Activated CD4-positive, alpha-beta memory T cell treated with anti-CD3 and anti-CD28 coated beads, Interleukin-2, amount 10 ng/mL, durations not matched to agents 7 days and 5 days (primary cell): ENCODE measurements around the gene LAMB4. TPM values are rescaled to one million over a fixed set of nuclear protein-coding genes. Genes with fewer than 3 reads are reported as not detected.

ENCODE experiments used
- CTCF ChIA-PET: fragments of 350-600 bp; sonication (Branson Sonifier 250); formaldehyde crosslinking; loops from one replicate; lab custom pipeline; 2021; ENCODE audit warnings: antibody characterized with exemption, inconsistent platforms; lab: Charles Lee
- POLR2A ChIA-PET: fragments of 350-600 bp; sonication (Branson Sonifier 250); formaldehyde crosslinking; loops from one replicate; lab custom pipeline; 2021; ENCODE audit warnings: antibody characterized with exemption; lab: Charles Lee
- DNase-seq: peaks from one replicate; pipeline ENCODE4 v3.0.0-alpha.2; 2020
- H3K27ac Mint-ChIP-seq: one replicate; pipeline ENCODE4 v1.8.0; 2021; ENCODE audit warnings: mild to moderate bottlenecking, mixed read lengths
- H3K27me3 Mint-ChIP-seq: one replicate; pipeline ENCODE4 v1.8.0; 2021; ENCODE audit warnings: mixed read lengths
- H3K36me3 Mint-ChIP-seq: one replicate; pipeline ENCODE4 v1.8.0; 2021; ENCODE audit warnings: low read depth, mixed read lengths
- H3K4me1 Mint-ChIP-seq: one replicate; pipeline ENCODE4 v1.8.0; 2021; ENCODE audit warnings: mixed read lengths
- H3K4me3 Mint-ChIP-seq: one replicate; pipeline ENCODE4 v1.8.0; 2021; ENCODE audit warnings: mild to moderate bottlenecking, mixed read lengths
- H3K9me3 Mint-ChIP-seq: one replicate; pipeline ENCODE4 v1.8.0; 2021; ENCODE audit warnings: mixed read lengths
- total RNA-seq, 2 experiments: library from RNA; stranded (reverse); gene quantifications; one replicate each; pipeline ENCODE4 v1.2.3, GENCODE V29; 2021

Gene LAMB4
- total RNA-seq, 2 experiments from 2014 or later, result not detected

- ChIA-PET CTCF (interaction anchor here (1.9 kb wide), 1 partner anchor 25 kb away, joined by 7 read pairs; no protein-coding TSS in a partner anchor), POLR2A (no interaction called here)
- no peak overlapping the region for H3K27ac Mint-ChIP-seq
- DNase-seq, result no peak
- H3K27me3 Mint-ChIP-seq, result peaks cover 16% of the 10 kb centered on the region
- no peaks in the 10 kb centered on the region for H3K36me3 Mint-ChIP-seq
- H3K9me3 Mint-ChIP-seq, result no peaks in the 10 kb centered on the region
- no peaks in the 10 kb centered on the region for H3K4me1 Mint-ChIP-seq
- H3K4me3 Mint-ChIP-seq, result no peak overlapping the region
These were observed 9.2 kb downstream of the LAMB4 start for GRCh38 chr7:108120933-108121332.

- no peaks in the 10 kb centered on the region for H3K4me1 Mint-ChIP-seq
These were observed 10.0 kb downstream of the LAMB4 start for GRCh38 chr7:108120196-108120595.

DNA sequence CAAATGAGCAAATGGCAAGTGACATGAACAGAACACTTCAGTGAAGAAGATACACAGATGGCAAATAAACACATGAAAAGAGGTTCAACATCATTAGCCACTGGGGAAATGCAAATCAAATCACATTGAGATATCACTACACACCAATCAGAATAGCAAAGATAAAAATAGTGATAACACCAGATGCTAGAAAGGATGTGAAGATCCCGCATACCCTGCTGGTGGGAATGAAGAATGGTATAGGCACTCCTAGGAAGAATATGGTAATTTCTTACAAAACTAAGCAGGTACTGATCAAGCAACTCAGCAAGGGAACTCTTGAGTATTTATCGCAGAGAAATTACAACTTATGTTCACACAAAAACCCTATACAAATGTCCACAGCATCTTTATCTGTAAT is 11.2 kb downstream of the LAMB4 start:
- peaks cover 19% of the 10 kb centered on the region for H3K27me3 Mint-ChIP-seq
- H3K27ac Mint-ChIP-seq, result no peak overlapping the region
- H3K9me3 Mint-ChIP-seq, result no peaks in the 10 kb centered on the region
- no peaks in the 10 kb centered on the region for H3K4me1 Mint-ChIP-seq
- no peak for DNase-seq
- no peak overlapping the region for H3K4me3 Mint-ChIP-seq
- ChIA-PET POLR2A (no interaction called here), CTCF (interaction anchor here (1.4 kb wide), 1 partner anchor 27 kb away, joined by 4 read pairs; no protein-coding TSS in a partner anchor)
- H3K36me3 Mint-ChIP-seq, result no peaks in the 10 kb centered on the region

More at GRCh38 chr7:108120196-108120595, 10.0 kb downstream of the LAMB4 start:
- Mint-ChIP-seq H3K36me3 (no peaks in the 10 kb centered on the region), H3K27ac (no peak overlapping the region), H3K4me3 (no peak overlapping the region), H3K27me3 (peaks cover 19% of the 10 kb centered on the region), H3K9me3 (no peaks in the 10 kb centered on the region)
- ChIA-PET CTCF (interaction anchor here (1.9 kb wide), 1 partner anchor 26 kb away, joined by 7 read pairs; no protein-coding TSS in a partner anchor), POLR2A (no interaction called here)
- DNase-seq, result no peak

DNA sequence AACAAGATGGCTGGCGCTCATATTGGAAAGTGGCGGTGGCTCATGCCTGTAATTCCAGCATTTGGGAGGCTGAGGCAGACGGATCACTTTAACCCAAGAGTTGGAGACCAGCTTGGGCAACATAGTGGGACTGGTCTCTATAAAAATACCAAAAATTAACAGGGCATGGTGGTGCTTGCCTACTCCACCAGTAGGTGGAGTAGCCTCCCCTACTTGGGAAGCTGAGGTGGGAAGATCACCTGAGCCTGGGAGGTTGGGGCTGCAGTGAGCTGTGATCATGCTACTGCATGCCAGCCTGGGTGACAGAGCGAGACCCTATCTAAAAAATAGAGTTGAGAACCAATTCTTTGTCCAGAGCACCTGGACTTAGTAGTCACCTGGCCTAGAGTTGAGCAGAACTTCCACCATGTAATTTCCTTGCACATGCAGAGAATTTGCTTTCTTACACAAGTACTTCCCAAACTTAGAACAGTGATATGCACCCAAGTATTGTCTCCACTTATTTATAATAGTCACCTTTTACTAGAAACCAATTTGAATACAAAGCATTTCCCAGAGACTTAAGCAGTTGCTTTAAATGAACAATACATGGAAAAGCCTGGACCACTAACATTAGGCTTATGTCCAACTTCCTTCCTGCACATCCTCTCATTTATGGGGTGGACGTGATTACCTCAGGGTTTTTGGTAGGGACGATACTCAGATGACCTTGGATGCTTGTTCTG is 15.9 kb downstream of the LAMB4 start:
- ChIA-PET CTCF (interaction anchor here (1.4 to 1.9 kb wide), 2 partner anchors 9 to 32 kb away, joined by 3 to 14 read pairs; no protein-coding TSS in a partner anchor), POLR2A (no interaction called here)
- Mint-ChIP-seq H3K4me3 (no peak overlapping the region), H3K9me3 (no peaks in the 10 kb centered on the region), H3K27ac (no peak overlapping the region), H3K27me3 (peaks cover 11% of the 10 kb centered on the region), H3K36me3 (no peaks in the 10 kb centered on the region), H3K4me1 (no peaks in the 10 kb centered on the region)
- no peak for DNase-seq

DNA sequence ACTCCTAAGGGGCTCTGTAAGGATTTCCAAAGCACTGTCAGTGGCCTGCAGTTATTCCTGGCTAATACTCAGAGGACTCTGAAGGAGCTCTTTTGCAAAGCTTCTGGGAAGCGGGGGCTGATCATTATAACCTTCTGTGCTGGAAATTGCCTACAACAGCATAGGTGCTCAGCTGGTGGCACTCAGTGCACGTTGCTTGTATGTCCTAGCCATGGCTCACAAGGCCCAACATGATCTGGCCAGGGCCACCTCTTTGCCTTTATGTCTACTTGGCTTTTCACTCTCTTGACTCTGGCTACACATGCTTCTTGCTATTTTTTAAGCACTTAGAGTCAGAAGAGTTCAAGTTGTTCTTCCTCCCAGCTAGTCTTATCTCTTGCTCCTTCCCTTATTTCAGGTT is 17.5 kb downstream of the LAMB4 start:
- Mint-ChIP-seq H3K9me3 (no peaks in the 10 kb centered on the region), H3K4me3 (no peak overlapping the region), H3K4me1 (no peaks in the 10 kb centered on the region), H3K36me3 (no peaks in the 10 kb centered on the region), H3K27me3 (peaks cover 8% of the 10 kb centered on the region), H3K27ac (no peak overlapping the region)
- DNase-seq, result no peak
- POLR2A ChIA-PET, result no interaction called here
- CTCF ChIA-PET, result interaction anchor here (1.9 kb wide), 1 partner anchor 34 kb away, joined by 14 read pairs; no protein-coding TSS in a partner anchor

DNA sequence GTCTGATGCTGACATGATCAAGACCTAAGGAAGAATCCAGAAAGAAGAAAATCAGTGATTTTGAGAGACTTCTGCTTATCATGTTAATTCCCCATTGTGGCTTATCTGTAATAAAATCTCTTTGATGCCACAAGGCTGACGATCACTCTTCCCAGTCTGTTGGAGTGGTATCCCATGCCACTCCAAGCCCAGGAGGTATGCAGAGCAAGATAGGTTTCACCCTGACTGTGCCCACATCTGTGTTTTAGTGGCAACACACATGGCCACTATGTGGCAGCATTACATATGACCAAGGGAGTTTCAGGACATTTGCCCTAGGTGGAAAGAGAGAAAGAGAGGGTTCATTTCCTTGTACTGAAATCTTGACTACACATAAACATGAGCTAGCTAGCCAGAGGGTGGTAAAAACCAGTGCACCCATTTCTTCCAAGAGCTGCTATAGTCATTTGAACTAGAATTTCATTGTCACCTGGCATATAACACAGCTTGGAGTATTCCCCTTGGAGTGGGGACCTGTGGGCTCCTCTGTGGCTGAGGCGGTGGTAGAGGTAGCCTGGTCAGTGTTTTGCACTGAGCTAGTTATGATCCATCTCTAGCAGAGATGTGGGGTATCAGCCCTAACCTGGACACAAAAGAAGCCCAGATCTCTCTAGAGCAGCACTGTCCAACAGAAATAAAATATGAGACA is 20.8 kb downstream of the LAMB4 start:
- H3K4me3 Mint-ChIP-seq, result no peak overlapping the region
- no peak overlapping the region for H3K27ac Mint-ChIP-seq
- no peaks in the 10 kb centered on the region for H3K36me3 Mint-ChIP-seq
- peaks cover 2% of the 10 kb centered on the region for H3K27me3 Mint-ChIP-seq
- ChIA-PET POLR2A (no interaction called here), CTCF (interaction anchor here (1.6 kb wide), 2 partner anchors 9 to 37 kb away, joined by 4 to 7 read pairs; no protein-coding TSS in a partner anchor)
- no peaks in the 10 kb centered on the region for H3K9me3 Mint-ChIP-seq
- no peak for DNase-seq
- no peaks in the 10 kb centered on the region for H3K4me1 Mint-ChIP-seq

DNA sequence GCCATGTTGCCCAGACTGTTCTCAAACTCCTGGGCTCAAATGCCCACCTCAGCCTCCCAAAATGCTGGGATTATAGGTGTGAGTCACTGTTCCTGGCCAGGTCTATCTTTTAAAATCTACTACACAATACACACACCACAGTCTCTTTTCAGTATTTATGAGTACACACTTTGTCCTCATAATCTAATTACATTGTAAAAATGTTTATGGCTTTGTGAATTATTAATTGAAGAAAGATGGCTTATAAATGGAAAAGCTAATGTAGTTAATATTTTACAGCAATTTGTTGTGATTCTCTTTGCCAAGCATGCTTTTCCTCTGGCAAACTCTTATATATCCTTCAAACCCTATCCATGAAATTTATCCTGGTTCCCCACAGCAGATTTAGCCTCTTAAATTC is 22.0 kb downstream of the LAMB4 start:
- POLR2A ChIA-PET, result no interaction called here
- Mint-ChIP-seq H3K27ac (no peak overlapping the region), H3K9me3 (no peaks in the 10 kb centered on the region), H3K4me1 (no peaks in the 10 kb centered on the region), H3K27me3 (peaks cover 4% of the 10 kb centered on the region), H3K4me3 (no peak overlapping the region), H3K36me3 (no peaks in the 10 kb centered on the region)
- CTCF ChIA-PET, result no interaction called here
- DNase-seq, result no peak

DNA sequence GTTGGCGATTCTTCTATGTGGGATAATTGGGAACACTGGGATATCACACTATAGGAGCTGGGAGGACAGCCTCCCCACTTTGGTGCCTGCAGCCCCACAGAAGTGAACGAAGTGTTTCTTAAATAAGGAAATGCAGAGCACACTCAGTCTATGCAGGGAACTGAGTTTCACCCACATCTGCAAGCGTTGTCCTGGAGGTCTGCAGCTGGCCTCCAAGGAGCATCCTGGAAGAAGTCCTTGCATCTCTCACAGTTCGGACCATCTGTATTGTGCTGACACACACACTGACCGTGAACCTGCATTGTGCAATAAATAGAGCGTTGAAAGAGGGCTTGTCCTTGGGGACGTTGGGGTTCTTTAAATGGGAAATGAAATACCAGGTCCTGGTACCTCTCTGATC is 25.8 kb downstream of the LAMB4 start:
- Mint-ChIP-seq H3K4me1 (no peaks in the 10 kb centered on the region), H3K27me3 (peaks cover 4% of the 10 kb centered on the region), H3K36me3 (no peaks in the 10 kb centered on the region), H3K27ac (no peak overlapping the region), H3K9me3 (no peaks in the 10 kb centered on the region), H3K4me3 (no peak overlapping the region)
- ChIA-PET CTCF (no interaction called here), POLR2A (no interaction called here)
- DNase-seq, result no peak

GRCh38 chr7:108103558-108104298 is 26.4 kb downstream of the LAMB4 start:
- CTCF ChIA-PET, result no interaction called here

GRCh38 chr7:108102671-108103312 is 27.4 kb downstream of the LAMB4 start:
- H3K27ac Mint-ChIP-seq, result no peak overlapping the region
- ChIA-PET CTCF (no interaction called here), POLR2A (no interaction called here)
- no peaks in the 10 kb centered on the region for H3K36me3 Mint-ChIP-seq
- peaks cover 11% of the 10 kb centered on the region for H3K27me3 Mint-ChIP-seq
- no peaks in the 10 kb centered on the region for H3K4me1 Mint-ChIP-seq
- DNase-seq, result no peak
- no peaks in the 10 kb centered on the region for H3K9me3 Mint-ChIP-seq
- H3K4me3 Mint-ChIP-seq, result no peak overlapping the region

More at GRCh38 chr7:108103558-108104298, 26.4 kb downstream of the LAMB4 start:
- Mint-ChIP-seq H3K4me3 (no peak overlapping the region), H3K4me1 (no peaks in the 10 kb centered on the region), H3K36me3 (no peaks in the 10 kb centered on the region), H3K27ac (no peak overlapping the region), H3K9me3 (no peaks in the 10 kb centered on the region), H3K27me3 (peaks cover 9% of the 10 kb centered on the region)
- DNase-seq, result no peak
- POLR2A ChIA-PET, result no interaction called here

DNA sequence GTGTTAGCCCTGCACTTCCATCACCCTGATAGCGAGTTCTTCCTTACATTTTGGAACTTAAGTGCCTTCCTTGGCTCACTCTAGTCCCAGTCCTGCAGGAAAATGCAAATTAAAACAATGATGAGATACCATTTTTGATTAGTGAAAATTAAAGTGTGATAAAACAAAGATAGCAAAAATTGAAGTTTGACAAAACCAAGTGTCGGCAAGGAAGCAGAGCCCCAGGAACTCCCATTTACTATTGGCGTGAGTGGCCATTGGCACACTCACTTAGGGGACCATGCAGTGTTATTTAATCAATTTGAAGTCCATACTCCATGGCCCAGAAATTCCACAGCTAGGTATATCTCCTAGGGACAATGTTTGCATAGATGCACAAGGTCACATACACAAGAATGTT is 28.4 kb downstream of the LAMB4 start:
- CTCF ChIA-PET, result no interaction called here
- H3K27ac Mint-ChIP-seq, result no peak overlapping the region
- POLR2A ChIA-PET, result no interaction called here
- DNase-seq, result no peak
- no peak overlapping the region for H3K4me3 Mint-ChIP-seq
- no peaks in the 10 kb centered on the region for H3K9me3 Mint-ChIP-seq
- no peaks in the 10 kb centered on the region for H3K36me3 Mint-ChIP-seq
- no peaks in the 10 kb centered on the region for H3K4me1 Mint-ChIP-seq
- peaks cover 11% of the 10 kb centered on the region for H3K27me3 Mint-ChIP-seq

DNA sequence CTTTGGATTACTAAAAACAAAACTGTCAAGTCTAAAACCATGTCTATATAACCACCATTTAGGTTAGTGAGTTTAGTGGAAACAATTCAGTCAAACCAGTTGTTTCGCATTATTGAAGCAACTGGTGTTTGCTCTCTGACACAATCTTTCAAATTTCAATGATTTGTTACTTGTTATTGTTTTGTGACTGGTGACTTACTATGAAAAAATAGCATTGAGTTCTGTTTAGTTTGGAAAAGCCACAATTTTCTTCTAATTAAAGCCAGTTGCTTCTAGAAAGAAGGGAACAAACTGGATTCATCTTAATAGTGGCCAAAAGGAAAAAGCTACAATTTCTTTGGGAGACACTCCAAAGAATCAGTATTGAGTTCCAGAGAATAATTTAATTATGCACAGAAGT is 30.4 kb downstream of the LAMB4 start:
- H3K9me3 Mint-ChIP-seq, result no peaks in the 10 kb centered on the region
- ChIA-PET CTCF (no interaction called here), POLR2A (no interaction called here)
- H3K4me3 Mint-ChIP-seq, result no peak overlapping the region
- peaks cover 13% of the 10 kb centered on the region for H3K27me3 Mint-ChIP-seq
- no peaks in the 10 kb centered on the region for H3K4me1 Mint-ChIP-seq
- DNase-seq, result no peak
- H3K27ac Mint-ChIP-seq, result no peak overlapping the region
- no peaks in the 10 kb centered on the region for H3K36me3 Mint-ChIP-seq
